ENCODE data around the gene CNTN1.

The CNTN1 gene

DNA sequence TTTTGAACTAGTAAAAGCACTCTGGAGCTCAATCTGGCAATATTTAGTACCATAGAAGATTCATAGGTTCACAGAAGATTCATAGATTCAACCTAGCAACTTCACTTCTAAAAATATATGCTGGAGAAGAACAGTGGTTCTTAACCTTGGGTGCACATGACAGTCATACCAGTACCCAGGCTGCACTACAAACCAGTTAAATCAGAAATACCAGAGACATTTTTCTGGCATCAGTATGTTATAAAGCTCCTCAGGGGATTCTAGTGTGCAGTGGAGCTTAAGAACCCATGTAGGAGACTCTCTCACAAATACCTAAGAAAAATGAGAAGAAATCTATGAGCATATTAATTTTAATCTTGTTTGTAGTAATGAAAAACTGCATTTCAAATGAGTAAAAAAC is 46.6 kb downstream of the CNTN1 start:
- H3K27ac ChIP-seq (replicated peaks; ENCODE audit: low read length): no peak overlapping the region
- no peak overlapping the region for H3K4me2 ChIP-seq (ENCODE audit: insufficient read depth, low read length, poor library complexity, severe bottlenecking)
- no peaks in the 10 kb centered on the region for H3K9me3 ChIP-seq (replicated peaks in 1 of 2; ENCODE audit: control insufficient read depth in 2 of 2, insufficient read depth in 1 of 2, low read depth in 1 of 2, low read length in 2 of 2)
- no peak overlapping the region for H3K4ac ChIP-seq (ENCODE audit: low read length)
- H3K4me1 ChIP-seq (ENCODE audit: control insufficient read depth in 2 of 2, insufficient read depth in 1 of 2, low read depth in 1 of 2, low read length in 2 of 2): peaks cover 0 to 2% of the 10 kb centered on the region in 2 donors
- H3K79me1 ChIP-seq (ENCODE audit: low read depth, low read length): no peaks in the 10 kb centered on the region
- DNase-seq (ENCODE audit: low spot score): no peak
- H3K27me3 ChIP-seq (ENCODE audit: control insufficient read depth in 3 of 3, insufficient read depth in 3 of 3, low read depth in 1 of 3, low read length in 3 of 3): no peaks in the 10 kb centered on the region
- no peak overlapping the region for H2BK5ac ChIP-seq (ENCODE audit: low read length)
- H3K14ac ChIP-seq (ENCODE audit: low read length): no peak overlapping the region
- no peak overlapping the region for H4K91ac ChIP-seq (ENCODE audit: low read depth, low read length, poor library complexity)
- no peak overlapping the region for H2BK120ac ChIP-seq (ENCODE audit: low read depth, low read length)
- no peak overlapping the region for H2AFZ ChIP-seq (ENCODE audit: low read length)
- no peak overlapping the region for H3K18ac ChIP-seq (ENCODE audit: low read length)
- H2BK15ac ChIP-seq (ENCODE audit: low read length): no peak overlapping the region
- no peak overlapping the region for H4K8ac ChIP-seq (ENCODE audit: low read depth, low read length)
- no peak overlapping the region for H3K23ac ChIP-seq (ENCODE audit: low read depth, low read length, poor library complexity)
- no peak overlapping the region for H3K9ac ChIP-seq (ENCODE audit: low read depth, low read length, poor library complexity)
- no peak overlapping the region for H2BK12ac ChIP-seq (ENCODE audit: low read length)
- no peak overlapping the region for H2AK5ac ChIP-seq (ENCODE audit: low read depth, low read length)
- no peak overlapping the region for H3K4me3 ChIP-seq (ENCODE audit: low read length in 2 of 2)
- H3K36me3 ChIP-seq (replicated peaks in 1 of 2; ENCODE audit: control insufficient read depth in 2 of 2, insufficient read depth in 2 of 2, low read length in 2 of 2): no peaks in the 10 kb centered on the region

DNA sequence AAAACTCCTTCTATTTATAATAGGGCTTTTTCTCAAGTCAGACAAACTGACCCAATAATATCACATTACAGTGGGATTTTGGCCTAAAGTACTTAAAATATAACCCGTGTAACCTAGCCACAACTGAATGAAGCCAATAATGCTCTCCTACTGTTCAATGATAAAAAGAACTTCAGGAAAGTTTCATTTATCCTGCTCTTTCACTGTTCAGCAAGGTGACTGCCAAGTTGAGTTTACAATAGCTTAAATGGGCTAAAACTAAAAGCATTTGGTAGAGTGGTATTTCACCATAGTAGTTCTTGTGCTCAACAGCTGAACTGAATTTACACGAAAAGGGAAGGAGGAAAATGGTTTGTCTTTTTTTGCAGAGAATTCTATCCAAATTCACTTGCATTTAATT is 49.8 kb downstream of the CNTN1 start:
- no peak for DNase-seq (ENCODE audit: low spot score)
- Histone ChIP-seq H3K18ac (ENCODE audit: low read length) (no peak overlapping the region), H3K14ac (ENCODE audit: low read length) (no peak overlapping the region), H3K27ac (replicated peaks; ENCODE audit: low read length) (no peak overlapping the region), H3K36me3 (replicated peaks in 1 of 2; ENCODE audit: control insufficient read depth in 2 of 2, insufficient read depth in 2 of 2, low read length in 2 of 2) (no peaks in the 10 kb centered on the region), H3K27me3 (ENCODE audit: control insufficient read depth in 3 of 3, insufficient read depth in 3 of 3, low read depth in 1 of 3, low read length in 3 of 3) (no peaks in the 10 kb centered on the region), H2BK12ac (ENCODE audit: low read length) (no peak overlapping the region), H3K4me2 (ENCODE audit: insufficient read depth, low read length, poor library complexity, severe bottlenecking) (no peak overlapping the region), H2BK15ac (ENCODE audit: low read length) (no peak overlapping the region), H3K23ac (ENCODE audit: low read depth, low read length, poor library complexity) (no peak overlapping the region), H4K91ac (ENCODE audit: low read depth, low read length, poor library complexity) (no peak overlapping the region), H3K4me3 (ENCODE audit: low read length in 2 of 2) (no peak overlapping the region), H3K79me1 (ENCODE audit: low read depth, low read length) (no peaks in the 10 kb centered on the region), H2AK5ac (ENCODE audit: low read depth, low read length) (no peak overlapping the region), H2BK5ac (ENCODE audit: low read length) (no peak overlapping the region), H3K4ac (ENCODE audit: low read length) (no peak overlapping the region), H3K9ac (ENCODE audit: low read depth, low read length, poor library complexity) (no peak overlapping the region), H2BK120ac (ENCODE audit: low read depth, low read length) (no peak overlapping the region), H2AFZ (ENCODE audit: low read length) (no peak overlapping the region), H4K8ac (ENCODE audit: low read depth, low read length) (no peak overlapping the region), H3K4me1 (ENCODE audit: control insufficient read depth in 2 of 2, insufficient read depth in 1 of 2, low read depth in 1 of 2, low read length in 2 of 2) (no peaks in the 10 kb centered on the region), H3K9me3 (replicated peaks in 1 of 2; ENCODE audit: control insufficient read depth in 2 of 2, insufficient read depth in 1 of 2, low read depth in 1 of 2, low read length in 2 of 2) (no peaks in the 10 kb centered on the region)
- WGBS, 2 donors (ENCODE audit: extremely low coverage in 2 of 2, insufficient read length in 2 of 2, insufficient replicate concordance in 1 of 2): no CpG with 5 or more reads among the region's 2 CpGs

DNA sequence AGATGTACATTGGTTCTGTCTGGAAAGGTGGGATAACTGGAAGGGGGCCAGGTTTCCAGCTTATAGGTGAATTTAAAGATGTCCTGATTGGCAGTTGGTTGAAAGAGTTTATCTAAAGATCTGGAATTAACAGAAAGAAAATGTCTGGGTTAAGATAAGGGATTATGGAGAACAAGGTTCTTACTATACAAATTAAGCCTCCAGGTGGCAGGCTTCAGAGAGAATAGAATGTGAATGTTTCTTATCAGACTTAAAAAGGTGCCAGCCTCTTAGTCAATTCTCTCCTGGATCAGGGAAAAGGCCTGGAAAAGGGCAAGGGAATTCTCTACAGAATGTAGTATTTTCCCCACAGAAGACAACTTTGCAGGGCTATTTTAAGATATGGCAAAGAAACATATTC is 53.1 kb downstream of the CNTN1 start:
- Histone ChIP-seq H3K27ac (replicated peaks; ENCODE audit: low read length) (no peak overlapping the region), H3K14ac (ENCODE audit: low read length) (no peak overlapping the region), H2BK12ac (ENCODE audit: low read length) (no peak overlapping the region), H2BK120ac (ENCODE audit: low read depth, low read length) (no peak overlapping the region), H3K9ac (ENCODE audit: low read depth, low read length, poor library complexity) (no peak overlapping the region), H3K4me2 (ENCODE audit: insufficient read depth, low read length, poor library complexity, severe bottlenecking) (no peak overlapping the region), H3K23ac (ENCODE audit: low read depth, low read length, poor library complexity) (no peak overlapping the region), H3K4me3 (ENCODE audit: low read length in 2 of 2) (no peak overlapping the region), H3K4ac (ENCODE audit: low read length) (no peak overlapping the region), H2BK5ac (ENCODE audit: low read length) (no peak overlapping the region), H3K27me3 (ENCODE audit: control insufficient read depth in 3 of 3, insufficient read depth in 3 of 3, low read depth in 1 of 3, low read length in 3 of 3) (no peaks in the 10 kb centered on the region), H3K4me1 (ENCODE audit: control insufficient read depth in 2 of 2, insufficient read depth in 1 of 2, low read depth in 1 of 2, low read length in 2 of 2) (no peaks in the 10 kb centered on the region), H3K79me1 (ENCODE audit: low read depth, low read length) (no peaks in the 10 kb centered on the region), H3K9me3 (replicated peaks in 1 of 2; ENCODE audit: control insufficient read depth in 2 of 2, insufficient read depth in 1 of 2, low read depth in 1 of 2, low read length in 2 of 2) (no peaks in the 10 kb centered on the region), H3K18ac (ENCODE audit: low read length) (no peak overlapping the region), H2BK15ac (ENCODE audit: low read length) (no peak overlapping the region), H2AFZ (ENCODE audit: low read length) (no peak overlapping the region), H3K36me3 (replicated peaks in 1 of 2; ENCODE audit: control insufficient read depth in 2 of 2, insufficient read depth in 2 of 2, low read length in 2 of 2) (no peaks in the 10 kb centered on the region), H4K8ac (ENCODE audit: low read depth, low read length) (no peak overlapping the region), H4K91ac (ENCODE audit: low read depth, low read length, poor library complexity) (no peak overlapping the region), H2AK5ac (ENCODE audit: low read depth, low read length) (no peak overlapping the region)
- no peak for DNase-seq (ENCODE audit: low spot score)

DNA sequence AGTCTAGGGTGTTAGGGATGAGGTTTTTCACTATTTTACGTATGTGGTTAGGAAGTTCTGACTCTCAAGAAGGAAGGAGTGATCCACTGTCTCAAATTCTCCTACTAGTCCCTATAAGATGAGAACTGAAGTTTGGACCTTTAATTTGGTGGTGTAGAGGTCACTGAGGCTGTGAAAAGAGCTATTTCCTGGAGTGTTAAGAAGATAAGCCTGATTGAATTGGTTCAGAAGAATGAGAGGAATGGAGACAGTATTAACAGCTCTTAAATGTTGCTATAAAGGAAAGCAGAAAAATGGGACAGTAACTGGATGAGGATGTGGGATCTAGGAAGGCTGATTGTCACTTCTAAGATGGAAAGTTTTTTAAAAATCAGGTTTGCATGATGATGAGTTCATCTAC is 57.6 kb downstream of the CNTN1 start:
- Histone ChIP-seq H3K4me1 (ENCODE audit: control insufficient read depth in 2 of 2, insufficient read depth in 1 of 2, low read depth in 1 of 2, low read length in 2 of 2) (no peaks in the 10 kb centered on the region), H3K18ac (ENCODE audit: low read length) (no peak overlapping the region), H3K14ac (ENCODE audit: low read length) (no peak overlapping the region), H3K36me3 (replicated peaks in 1 of 2; ENCODE audit: control insufficient read depth in 2 of 2, insufficient read depth in 2 of 2, low read length in 2 of 2) (no peaks in the 10 kb centered on the region), H3K9me3 (replicated peaks in 1 of 2; ENCODE audit: control insufficient read depth in 2 of 2, insufficient read depth in 1 of 2, low read depth in 1 of 2, low read length in 2 of 2) (no peaks in the 10 kb centered on the region), H2AK5ac (ENCODE audit: low read depth, low read length) (no peak overlapping the region), H2BK15ac (ENCODE audit: low read length) (no peak overlapping the region), H3K4me2 (ENCODE audit: insufficient read depth, low read length, poor library complexity, severe bottlenecking) (no peak overlapping the region), H4K91ac (ENCODE audit: low read depth, low read length, poor library complexity) (no peak overlapping the region), H4K8ac (ENCODE audit: low read depth, low read length) (no peak overlapping the region), H2BK5ac (ENCODE audit: low read length) (no peak overlapping the region), H3K4ac (ENCODE audit: low read length) (no peak overlapping the region), H3K27ac (replicated peaks; ENCODE audit: low read length) (no peak overlapping the region), H2AFZ (ENCODE audit: low read length) (no peak overlapping the region), H3K23ac (ENCODE audit: low read depth, low read length, poor library complexity) (no peak overlapping the region), H3K9ac (ENCODE audit: low read depth, low read length, poor library complexity) (no peak overlapping the region), H3K4me3 (ENCODE audit: low read length in 2 of 2) (no peak overlapping the region), H2BK12ac (ENCODE audit: low read length) (no peak overlapping the region), H3K79me1 (ENCODE audit: low read depth, low read length) (no peaks in the 10 kb centered on the region), H2BK120ac (ENCODE audit: low read depth, low read length) (no peak overlapping the region), H3K27me3 (ENCODE audit: control insufficient read depth in 3 of 3, insufficient read depth in 3 of 3, low read depth in 1 of 3, low read length in 3 of 3) (no peaks in the 10 kb centered on the region)
- no peak for DNase-seq (ENCODE audit: low spot score)
- WGBS, 2 donors (ENCODE audit: extremely low coverage in 2 of 2, insufficient read length in 2 of 2, insufficient replicate concordance in 1 of 2): no CpG with 5 or more reads among the region's 1 CpG

Data from neuronal stem cell (in vitro differentiated cells).